ENCODE data around the gene FADS6.

The FADS6 gene

DNA sequence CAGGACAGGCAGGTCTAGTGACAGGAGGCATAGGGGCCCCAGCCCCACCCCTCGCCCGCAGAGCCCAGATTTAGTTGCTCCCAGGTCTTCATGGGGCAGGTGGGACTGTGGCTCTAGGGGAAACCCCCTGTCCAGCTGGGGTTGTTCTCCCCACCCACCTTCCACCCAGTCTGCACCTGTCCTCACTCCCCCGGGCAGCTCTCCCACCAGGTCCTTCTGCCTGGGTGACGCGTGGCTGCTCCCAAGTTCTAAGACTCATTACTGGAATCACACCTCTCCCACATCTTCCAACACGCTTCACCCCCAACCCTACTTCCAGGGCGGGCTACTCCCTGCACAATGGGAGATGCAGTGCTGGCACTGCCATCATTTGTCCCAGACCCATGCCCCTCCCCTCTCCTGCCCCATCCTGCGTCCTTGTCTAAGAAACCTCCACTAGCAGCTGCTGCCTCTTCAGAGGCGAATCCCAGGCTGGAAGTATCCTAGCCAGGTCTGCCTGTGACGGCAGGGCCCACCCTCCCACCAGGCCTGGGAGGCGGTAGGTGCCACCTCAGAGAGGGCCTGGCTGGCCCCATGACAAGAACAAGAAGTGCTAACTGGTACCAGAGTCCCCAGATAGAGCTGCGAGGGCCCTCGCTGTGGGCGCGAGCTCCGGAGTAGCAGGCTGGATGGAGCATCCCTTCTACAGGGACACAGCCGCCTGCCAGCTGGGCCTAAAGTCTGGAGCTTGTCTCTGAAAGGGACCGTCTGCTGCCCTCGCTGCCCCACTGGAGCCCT is 56.6 kb downstream of the FADS6 start:
- DNase-seq (ENCODE audit: low read depth) = no peak
- no peak overlapping the region for H3K4me3 ChIP-seq (replicated peaks; ENCODE audit: low read depth, low read length)
- TF ChIP-seq, protein P1, sequence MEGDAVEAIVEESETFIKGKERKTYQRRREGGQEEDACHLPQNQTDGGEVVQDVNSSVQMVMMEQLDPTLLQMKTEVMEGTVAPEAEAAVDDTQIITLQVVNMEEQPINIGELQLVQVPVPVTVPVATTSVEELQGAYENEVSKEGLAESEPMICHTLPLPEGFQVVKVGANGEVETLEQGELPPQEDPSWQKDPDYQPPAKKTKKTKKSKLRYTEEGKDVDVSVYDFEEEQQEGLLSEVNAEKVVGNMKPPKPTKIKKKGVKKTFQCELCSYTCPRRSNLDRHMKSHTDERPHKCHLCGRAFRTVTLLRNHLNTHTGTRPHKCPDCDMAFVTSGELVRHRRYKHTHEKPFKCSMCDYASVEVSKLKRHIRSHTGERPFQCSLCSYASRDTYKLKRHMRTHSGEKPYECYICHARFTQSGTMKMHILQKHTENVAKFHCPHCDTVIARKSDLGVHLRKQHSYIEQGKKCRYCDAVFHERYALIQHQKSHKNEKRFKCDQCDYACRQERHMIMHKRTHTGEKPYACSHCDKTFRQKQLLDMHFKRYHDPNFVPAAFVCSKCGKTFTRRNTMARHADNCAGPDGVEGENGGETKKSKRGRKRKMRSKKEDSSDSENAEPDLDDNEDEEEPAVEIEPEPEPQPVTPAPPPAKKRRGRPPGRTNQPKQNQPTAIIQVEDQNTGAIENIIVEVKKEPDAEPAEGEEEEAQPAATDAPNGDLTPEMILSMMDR (IDR thresholded peaks at IDR 0.05; ENCODE audit: low read length, missing control alignments) = no peak

DNA sequence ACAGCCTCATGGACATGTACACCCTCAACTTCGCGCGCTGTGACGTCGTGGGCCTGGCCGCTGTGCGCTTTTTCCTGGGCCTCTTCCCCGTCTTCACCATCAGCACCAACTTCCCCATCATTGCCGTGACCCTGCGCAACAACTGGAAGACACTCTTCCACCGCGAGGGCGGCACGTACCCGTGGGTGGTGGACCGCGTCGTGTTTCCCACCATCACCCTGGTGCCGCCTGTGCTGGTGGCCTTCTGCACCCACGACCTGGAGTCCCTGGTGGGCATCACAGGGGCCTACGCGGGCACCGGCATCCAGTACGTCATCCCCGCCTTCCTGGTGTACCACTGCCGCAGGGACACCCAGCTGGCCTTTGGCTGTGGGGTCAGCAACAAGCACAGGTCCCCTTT is 57.2 kb downstream of the FADS6 start:
- DNase-seq (ENCODE audit: low read depth) = no peak
- H3K4me3 ChIP-seq (replicated peaks; ENCODE audit: low read depth, low read length) = no peak overlapping the region
- TF ChIP-seq, protein P1 (IDR thresholded peaks at IDR 0.05; ENCODE audit: low read length, missing control alignments) = no peak

DNA sequence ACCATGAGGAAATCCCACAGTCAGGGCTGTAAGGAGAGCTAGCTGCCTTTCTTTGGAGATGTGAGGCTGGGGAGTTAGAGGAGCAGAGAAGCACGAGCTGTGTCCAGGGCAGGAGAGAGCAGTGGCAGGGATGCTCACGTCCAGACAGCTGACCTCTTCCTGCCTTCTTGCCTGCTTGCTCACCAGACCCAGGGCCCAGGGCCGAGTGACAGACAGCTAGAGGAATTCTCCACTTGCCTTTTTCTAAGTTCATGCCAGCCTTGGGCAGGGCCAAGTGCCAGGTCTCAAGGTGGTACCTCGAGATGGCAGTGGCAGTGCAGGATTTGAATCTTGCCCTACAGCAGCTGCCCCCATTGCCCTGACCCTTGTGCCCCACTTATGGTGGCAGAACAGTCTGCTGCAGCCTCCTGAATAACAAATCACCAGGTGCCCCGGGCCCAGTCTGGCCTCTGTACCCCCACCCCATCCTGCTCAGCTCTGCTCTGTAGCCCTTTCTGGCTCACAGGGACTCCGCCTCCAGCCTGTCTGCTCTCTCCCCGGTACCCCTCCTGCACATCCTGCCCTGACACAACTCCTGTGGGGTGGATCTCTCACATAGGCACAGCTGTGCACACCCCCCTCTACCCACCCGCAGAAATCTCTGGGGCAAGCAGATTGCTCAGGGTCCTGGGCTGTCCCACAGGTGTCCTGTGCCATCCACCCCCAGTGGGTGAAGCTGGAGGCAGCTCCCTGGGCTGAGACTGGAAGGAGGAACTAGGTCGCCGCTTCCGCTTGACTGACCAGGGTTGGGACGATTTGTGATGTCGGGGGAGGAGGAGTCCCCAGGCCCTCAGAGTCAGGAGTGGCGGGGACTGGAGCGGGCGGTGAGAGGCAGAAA is 59.7 kb downstream of the FADS6 start:
- DNase-seq (ENCODE audit: low read depth) = no peak
- TF ChIP-seq, protein P1 (IDR thresholded peaks at IDR 0.05; ENCODE audit: low read length, missing control alignments) = no peak
- no peak overlapping the region for H3K4me3 ChIP-seq (replicated peaks; ENCODE audit: low read depth, low read length)

DNA sequence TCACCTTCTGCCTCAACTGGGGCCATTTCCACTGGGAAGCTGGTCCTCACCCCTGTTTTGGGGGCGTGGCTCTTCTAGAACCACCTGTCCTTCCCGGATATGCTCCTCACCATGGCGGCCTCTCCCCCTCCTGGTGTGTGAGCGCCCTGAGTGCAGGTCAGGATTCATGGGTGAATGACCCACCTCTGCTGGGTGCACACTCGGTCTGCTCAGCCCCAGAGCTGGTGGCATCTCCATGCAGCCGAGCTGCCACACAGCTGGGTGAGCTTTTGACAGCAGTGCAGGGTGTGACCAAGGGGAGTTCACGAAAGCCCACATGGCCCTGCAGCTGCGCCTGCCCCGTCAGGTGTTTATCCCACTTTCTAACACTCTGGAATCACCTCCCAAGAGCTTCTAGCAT is 61.0 kb downstream of the FADS6 start:
- no peak for DNase-seq (ENCODE audit: low read depth)
- TF ChIP-seq, protein P1 (IDR thresholded peaks at IDR 0.05; ENCODE audit: low read length, missing control alignments) = no peak
- H3K4me3 ChIP-seq (replicated peaks; ENCODE audit: low read depth, low read length) = no peak overlapping the region

DNA sequence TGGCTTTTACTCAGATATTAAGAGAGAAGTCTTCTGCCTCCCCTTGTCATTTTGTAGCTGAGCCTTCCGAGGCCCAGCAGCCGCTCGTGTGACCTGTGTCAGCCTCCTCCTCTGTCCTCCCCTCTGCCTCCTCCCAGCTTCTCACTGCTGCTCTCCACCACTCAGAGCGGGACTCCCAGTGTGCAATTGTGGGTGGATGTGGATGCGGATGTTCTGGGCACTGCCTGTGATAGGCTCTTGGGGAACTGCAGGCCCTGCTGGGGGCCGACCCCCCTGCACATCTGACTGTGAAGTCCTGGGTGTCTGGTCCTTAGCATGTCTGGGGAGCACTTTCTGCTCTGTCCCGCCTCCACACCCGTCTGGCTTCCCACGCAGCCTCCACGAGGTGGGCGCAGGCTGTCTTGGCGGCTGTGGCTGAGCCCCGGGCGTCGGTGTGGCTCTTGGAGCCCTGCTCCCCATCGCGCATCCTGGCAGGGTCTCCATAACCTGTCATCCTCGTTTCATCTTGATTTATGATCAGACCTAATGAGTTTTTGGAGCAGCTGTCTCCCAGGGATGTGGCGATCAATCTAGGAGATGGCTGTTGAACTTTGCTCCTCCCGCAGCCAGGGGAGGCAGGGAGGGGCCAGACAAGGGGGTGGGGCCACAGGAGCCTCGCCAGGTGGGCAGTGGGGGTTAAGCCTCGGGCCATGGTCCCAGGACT is 61.8 kb downstream of the FADS6 start:
- TF ChIP-seq, protein P1 (IDR thresholded peaks at IDR 0.05; ENCODE audit: low read length, missing control alignments) = no peak
- H3K4me3 ChIP-seq (replicated peaks; ENCODE audit: low read depth, low read length) = no peak overlapping the region
- DNase-seq (ENCODE audit: low read depth) = no peak

DNA sequence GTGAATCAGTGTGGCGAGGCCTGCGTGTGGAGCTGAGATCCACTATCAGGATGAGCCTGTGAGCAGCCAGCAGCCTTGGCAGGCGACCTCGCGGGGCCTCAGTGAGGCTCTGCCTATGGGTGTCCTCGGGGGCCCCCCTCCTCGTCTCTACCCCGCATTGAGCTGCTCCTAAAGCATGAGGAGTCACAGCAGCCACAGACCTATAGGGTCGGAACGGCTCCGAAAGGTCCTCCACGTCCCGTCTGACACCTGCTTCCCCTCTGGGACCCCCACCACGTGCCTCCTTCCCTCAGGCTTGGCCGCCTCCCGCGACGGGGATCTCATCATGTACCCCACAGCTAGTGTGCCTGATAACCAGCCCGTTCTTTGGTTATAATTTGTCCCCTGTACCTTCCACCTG is 62.6 kb downstream of the FADS6 start:
- no peak for DNase-seq (ENCODE audit: low read depth)
- TF ChIP-seq, protein P1 (IDR thresholded peaks at IDR 0.05; ENCODE audit: low read length, missing control alignments) = no peak
- no peak overlapping the region for H3K4me3 ChIP-seq (replicated peaks; ENCODE audit: low read depth, low read length)

Measured in fibroblast of pulmonary artery (primary cell).